Astrocyte (in vitro differentiated cells and primary cell): ENCODE data around the gene HSD17B2. TPM values are rescaled to one million over a fixed set of nuclear protein-coding genes. Genes with fewer than 3 reads are reported as not detected.

Experiments used
- DNase-seq: peaks from one replicate; pipeline ENCODE4 v3.0.0-alpha.2; 2010; ENCODE audit warnings: low read depth
- FAIRE-seq: peaks from 2 replicates; lab custom pipeline; 2011; peaks lifted over from hg19 to GRCh38; lab: Jason Lieb, UNC
- H2AFZ ChIP-seq: 2 replicates; pipeline ENCODE4 v1.6.0; 2012; ENCODE audit warnings: low read depth, low read length, inconsistent platforms
- H3K27ac ChIP-seq: 2 replicates; pipeline ENCODE4 v1.5.1; 2011; ENCODE audit warnings: low read depth, low read length, inconsistent platforms
- H3K27me3 ChIP-seq: 2 replicates; pipeline ENCODE4 v1.6.0; 2011; ENCODE audit warnings: low read length, inconsistent platforms; ENCODE audit not compliant: insufficient read depth
- H3K36me3 ChIP-seq: 2 replicates; pipeline ENCODE4 v1.5.1; 2011; ENCODE audit warnings: low read length, inconsistent platforms; ENCODE audit not compliant: insufficient read depth
- H3K4me1 ChIP-seq: 2 replicates; pipeline ENCODE4 v1.5.1; 2011; ENCODE audit warnings: low read length, inconsistent platforms; ENCODE audit not compliant: insufficient read depth
- H3K4me2 ChIP-seq: 2 replicates; pipeline ENCODE4 v1.6.0; 2012; ENCODE audit warnings: low read length, inconsistent platforms
- H3K4me3 ChIP-seq: 2 replicates; pipeline ENCODE4 v1.5.1; 2011; ENCODE audit warnings: low read depth, mild to moderate bottlenecking, low read length, inconsistent platforms; ENCODE audit not compliant: insufficient read depth
- H3K79me2 ChIP-seq: 2 replicates; pipeline ENCODE4 v1.6.0; 2012; ENCODE audit warnings: mild to moderate bottlenecking, low read length, inconsistent platforms; ENCODE audit not compliant: insufficient read depth
- H3K9ac ChIP-seq: 2 replicates; pipeline ENCODE4 v1.6.0; 2012; ENCODE audit warnings: mild to moderate bottlenecking, low read length, inconsistent platforms
- H3K9me3 ChIP-seq: 2 replicates; pipeline ENCODE4 v1.5.1; 2012; ENCODE audit warnings: low read depth, mild to moderate bottlenecking, low read length, inconsistent platforms; ENCODE audit not compliant: insufficient read depth
- H4K20me1 ChIP-seq: 2 replicates; pipeline ENCODE4 v1.6.0; 2012; ENCODE audit warnings: low read length, inconsistent platforms; ENCODE audit not compliant: insufficient read depth
- H3K27ac Mint-ChIP-seq: one replicate; pipeline ENCODE4 v1.8.0; 2021; ENCODE audit warnings: mild to moderate bottlenecking, mixed read lengths; ENCODE audit not compliant: unreplicated experiment
- H3K27me3 Mint-ChIP-seq: one replicate; pipeline ENCODE4 v1.8.0; 2021; ENCODE audit warnings: low read depth, mixed read lengths; ENCODE audit not compliant: unreplicated experiment
- H3K36me3 Mint-ChIP-seq: one replicate; pipeline ENCODE4 v1.8.0; 2021; ENCODE audit warnings: low read depth, mixed read lengths; ENCODE audit not compliant: unreplicated experiment
- H3K4me1 Mint-ChIP-seq: one replicate; pipeline ENCODE4 v1.8.0; 2021; ENCODE audit warnings: low read depth, mixed read lengths; ENCODE audit not compliant: unreplicated experiment
- H3K4me3 Mint-ChIP-seq: one replicate; pipeline ENCODE4 v1.8.0; 2021; ENCODE audit warnings: mild to moderate bottlenecking, moderate library complexity, mixed read lengths; ENCODE audit not compliant: unreplicated experiment
- H3K9me3 Mint-ChIP-seq: one replicate; pipeline ENCODE4 v1.8.0; 2021; ENCODE audit warnings: mild to moderate bottlenecking, mixed read lengths; ENCODE audit not compliant: unreplicated experiment
- CTCF ChIP-seq: IDR thresholded peaks from 2 replicates; pipeline ENCODE4 v1.5.1; 2011; ENCODE audit warnings: low read depth, mild to moderate bottlenecking, inconsistent platforms, low read length, moderate library complexity; ENCODE audit not compliant: insufficient read depth
- EZH2 ChIP-seq: IDR thresholded peaks from 2 replicates; pipeline ENCODE4 v1.6.1; 2012; ENCODE audit warnings: mild to moderate bottlenecking, low read length, inconsistent platforms; ENCODE audit not compliant: insufficient read depth
- total RNA-seq: library from RNA; stranded (reverse); gene quantifications from 2 replicates; pipeline ENCODE4 v1.2.1, GENCODE V29; 2021

Gene HSD17B2
- total RNA-seq, 1 donor from 2014 or later = 0.20 TPM

DNA sequence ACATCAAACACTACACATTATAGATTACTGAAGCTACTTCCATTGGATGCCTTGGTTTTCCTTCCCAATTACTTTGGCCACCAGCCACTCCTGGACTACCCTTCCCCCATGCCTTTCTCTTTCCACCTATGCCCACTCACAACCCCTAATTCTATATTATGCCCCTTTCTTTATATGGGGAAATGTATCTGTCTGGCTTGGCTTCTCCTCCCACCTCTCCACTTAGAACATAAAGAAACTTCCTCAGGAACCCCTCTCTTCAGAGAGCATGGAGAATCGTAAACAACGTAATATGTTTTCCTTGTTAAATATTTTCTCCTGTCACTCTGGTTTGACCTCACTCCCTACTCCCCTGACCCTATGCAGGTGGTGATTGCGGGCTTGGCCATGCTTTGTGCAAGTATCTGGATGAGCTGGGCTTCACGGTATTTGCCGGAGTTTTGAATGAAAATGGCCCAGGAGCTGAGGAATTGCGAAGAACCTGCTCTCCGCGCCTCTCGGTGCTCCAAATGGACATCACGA is 32.8 kb downstream of the HSD17B2 start:
- FAIRE-seq = no peak
- TF ChIP-seq CTCF (no peak), EZH2 (no peak)
- Histone ChIP-seq H3K4me2 (no peak overlapping the region), H3K27me3 (no peaks in the 10 kb centered on the region), H3K9me3 (no peaks in the 10 kb centered on the region), H3K79me2 (no peaks in the 10 kb centered on the region), H4K20me1 (no peaks in the 10 kb centered on the region), H3K27ac (no peak overlapping the region), H3K9ac (no peak overlapping the region), H3K36me3 (no peaks in the 10 kb centered on the region), H3K4me1 (peaks cover 5% of the 10 kb centered on the region), H2AFZ (no peak overlapping the region), H3K4me3 (no peak overlapping the region)
- no peaks in the 10 kb centered on the region for H3K36me3 Mint-ChIP-seq
- H3K27me3 Mint-ChIP-seq = peaks cover 40% of the 10 kb centered on the region
- no peaks in the 10 kb centered on the region for H3K9me3 Mint-ChIP-seq
- DNase-seq = no peak
- peaks cover 10% of the 10 kb centered on the region for H3K4me1 Mint-ChIP-seq
- no peak overlapping the region for H3K4me3 Mint-ChIP-seq
- no peak overlapping the region for H3K27ac Mint-ChIP-seq

- Histone ChIP-seq H3K9ac (no peak overlapping the region), H3K4me2 (peak overlapping the region; percentile 17), H3K79me2 (no peaks in the 10 kb centered on the region), H3K9me3 (no peaks in the 10 kb centered on the region), H4K20me1 (no peaks in the 10 kb centered on the region), H3K4me1 (peaks cover 5% of the 10 kb centered on the region), H2AFZ (no peak overlapping the region), H3K36me3 (no peaks in the 10 kb centered on the region), H3K27ac (no peak overlapping the region), H3K4me3 (no peak overlapping the region), H3K27me3 (no peaks in the 10 kb centered on the region)
- Mint-ChIP-seq H3K36me3 (no peaks in the 10 kb centered on the region), H3K27ac (peak overlapping the region; percentile 67), H3K27me3 (peaks cover 27% of the 10 kb centered on the region), H3K9me3 (no peaks in the 10 kb centered on the region), H3K4me3 (no peak overlapping the region), H3K4me1 (peaks cover 10% of the 10 kb centered on the region)
- FAIRE-seq (no peak), DNase-seq (peak; percentile 85)
- TF ChIP-seq EZH2 = no peak
- no peak for TF ChIP-seq CTCF
Measured at GRCh38 chr16:82070656-82071369, 35.8 kb downstream of the HSD17B2 start.

GRCh38 chr16:82071421-82071820 is 36.4 kb downstream of the HSD17B2 start:
- no peak overlapping the region for H3K9ac ChIP-seq

More at GRCh38 chr16:82071421-82071820, 36.4 kb downstream of the HSD17B2 start:
- Histone ChIP-seq H3K79me2 (no peaks in the 10 kb centered on the region), H3K9me3 (no peaks in the 10 kb centered on the region), H3K27ac (no peak overlapping the region), H2AFZ (no peak overlapping the region), H4K20me1 (no peaks in the 10 kb centered on the region), H3K4me2 (peak overlapping the region; percentile 17), H3K4me3 (no peak overlapping the region), H3K27me3 (no peaks in the 10 kb centered on the region), H3K4me1 (peaks cover 5% of the 10 kb centered on the region), H3K36me3 (no peaks in the 10 kb centered on the region)
- TF ChIP-seq EZH2 (no peak), CTCF (no peak)
- Mint-ChIP-seq H3K9me3 (no peaks in the 10 kb centered on the region), H3K4me3 (no peak overlapping the region), H3K4me1 (peaks cover 10% of the 10 kb centered on the region), H3K36me3 (no peaks in the 10 kb centered on the region), H3K27me3 (peaks cover 27% of the 10 kb centered on the region), H3K27ac (peak overlapping the region; percentile 20)
- DNase-seq (no peak), FAIRE-seq (no peak)
